ENCODE data around the gene SLC39A7.

- TF ChIP-seq CTCF (IDR thresholded peaks at IDR 0.05) (no peak), EP300 (IDR thresholded peaks at IDR 0.05) (no peak)
Measured at GRCh38 chr6:33217246-33217645, 16.6 kb downstream of the SLC39A7 start.
